HL-60/S4 treated with phorbol 12-myristate 13-acetate at 8.2 ng/mL for 4 days and 3 days (cell line): ENCODE measurements around the gene IFNL2.
"Not testable (repeated sequence)": the region's sequence is repeated elsewhere in the genome, so short reads cannot be mapped to it uniquely, and the experiment has no call there.

Experiments used
- in situ Hi-C: fragments of 300-500 bp; cut with MboI; formaldehyde crosslinking; loops from 2 replicates; pipeline ENCODE4 v1.15.0; 2022; ENCODE audit warnings: low sequenced_read_pairs

The IFNL2 gene

GRCh38 chr19:39268085-39268484 lies at the start of gene IFNL2:
Gene IFNL2 (plus strand): TSS chr19:39268396. CDS start chr19:39268569, 173 bp downstream.
- in situ Hi-C loops, result not testable (repeated sequence)

GRCh38 chr19:39219108-39219507 lies 49.1 kb upstream of the IFNL2 start:
- in situ Hi-C loops, result not testable (repeated sequence)

GRCh38 chr19:39223703-39224279 lies 44.4 kb upstream of the IFNL2 start:
- in situ Hi-C loops, result no loop called here

- in situ Hi-C loops, result no loop called here
These were observed 43.3 kb upstream of the IFNL2 start for GRCh38 chr19:39224910-39225309.

GRCh38 chr19:39230096-39230764 lies 38.0 kb upstream of the IFNL2 start:
- in situ Hi-C loops, result no loop called here

- in situ Hi-C loops, result no loop called here
These were observed 35.5 kb upstream of the IFNL2 start for GRCh38 chr19:39232708-39233107.

- in situ Hi-C loops, result no loop called here
These were observed 31.7 kb upstream of the IFNL2 start for GRCh38 chr19:39236527-39236926.

- in situ Hi-C loops, result no loop called here
These were observed 30.7 kb upstream of the IFNL2 start for GRCh38 chr19:39237200-39238184.

GRCh38 chr19:39238209-39238608 lies 30.0 kb upstream of the IFNL2 start:
- in situ Hi-C loops, result no loop called here

GRCh38 chr19:39238944-39239343 lies 29.3 kb upstream of the IFNL2 start:
- in situ Hi-C loops, result no loop called here

GRCh38 chr19:39240421-39240820 lies 27.8 kb upstream of the IFNL2 start:
- in situ Hi-C loops, result no loop called here

- in situ Hi-C loops, result not testable (repeated sequence)
These were observed 24.5 kb upstream of the IFNL2 start for GRCh38 chr19:39243741-39244140.

GRCh38 chr19:39244410-39245100 lies 23.6 kb upstream of the IFNL2 start, which contains the start of gene IFNL3:
Gene IFNL3 (minus strand): TSS chr19:39245006. CDS start chr19:39244967, 39 bp downstream.
- in situ Hi-C loops, result not testable (repeated sequence)

- in situ Hi-C loops, result not testable (repeated sequence)
These were observed 23.0 kb upstream of the IFNL2 start for GRCh38 chr19:39245166-39245565.

- in situ Hi-C loops, result no loop called here
These were observed 21.1 kb upstream of the IFNL2 start for GRCh38 chr19:39246951-39247669.

- in situ Hi-C loops, result no loop called here
These were observed 20.2 kb upstream of the IFNL2 start for GRCh38 chr19:39247701-39248664.

- in situ Hi-C loops, result no loop called here
These were observed 19.4 kb upstream of the IFNL2 start, which contains the start of gene IFNL4 for GRCh38 chr19:39248806-39249205. Gene IFNL4 (minus strand): TSS chr19:39248856.

- in situ Hi-C loops, result no loop called here
These were observed 17.1 kb upstream of the IFNL2 start for GRCh38 chr19:39251081-39251480.

- in situ Hi-C loops, result no loop called here
These were observed 16.4 kb upstream of the IFNL2 start for GRCh38 chr19:39251846-39252245.
